CD4-positive, alpha-beta T cell treated with Interleukin-15 for 4 hours (primary cell): ENCODE results near the gene ELL.
"Not testable (repeated sequence)": the region's sequence is repeated elsewhere in the genome, so short reads cannot be mapped to it uniquely, and the experiment has no call there.

ENCODE experiments used
- DNase-seq: peaks from one replicate; pipeline ENCODE4 v3.0.0-alpha.2; 2020; ENCODE audit warnings: low spot score

Gene ELL

GRCh38 chr19:18422530-18423191, 99.2 kb downstream of the ELL start:
- DNase-seq, result peak; percentile 48

GRCh38 chr19:18421371-18421959, 100.4 kb downstream of the ELL start:
- DNase-seq, result no peak

GRCh38 chr19:18420930-18421329, 100.9 kb downstream of the ELL start:
- DNase-seq, result no peak

GRCh38 chr19:18419699-18420460, 102.0 kb downstream of the ELL start:
- no peak for DNase-seq

GRCh38 chr19:18419195-18419698, 102.6 kb downstream of the ELL start, which contains the start of gene SSBP4:
Gene SSBP4 (plus strand): TSS chr19:18419398. CDS start chr19:18419649, 251 bp downstream.
- DNase-seq, result peak; percentile 72

- peak; percentile 54 for DNase-seq
Observed at GRCh38 chr19:18418483-18419194, 103.2 kb downstream of the ELL start.

- no peak for DNase-seq
Observed at GRCh38 chr19:18418029-18418482, 103.8 kb downstream of the ELL start.

GRCh38 chr19:18417250-18418028, 104.4 kb downstream of the ELL start:
- DNase-seq, result no peak

- DNase-seq, result peak; percentile 82
Observed at GRCh38 chr19:18416778-18417249, 105.1 kb downstream of the ELL start.

GRCh38 chr19:18415178-18415867, 106.5 kb downstream of the ELL start:
- DNase-seq, result no peak

GRCh38 chr19:18414504-18415177, 107.2 kb downstream of the ELL start:
- DNase-seq, result no peak

- DNase-seq, result no peak
Observed at GRCh38 chr19:18412610-18413239, 109.1 kb downstream of the ELL start.

- no peak for DNase-seq
Observed at GRCh38 chr19:18408053-18408476, 113.8 kb downstream of the ELL start.

- no peak for DNase-seq
Observed at GRCh38 chr19:18406749-18407148, 115.1 kb downstream of the ELL start.

GRCh38 chr19:18405754-18406153, 116.1 kb downstream of the ELL start:
- not testable (repeated sequence) for DNase-seq

GRCh38 chr19:18402455-18403248, 119.2 kb downstream of the ELL start:
- DNase-seq, result not testable (repeated sequence)

GRCh38 chr19:18401580-18402112, 120.2 kb downstream of the ELL start:
- no peak for DNase-seq

GRCh38 chr19:18399008-18399407, 122.9 kb downstream of the ELL start:
- DNase-seq, result no peak
